ENCODE data around the gene IL17C.

The IL17C gene

GRCh38 chr16:88638323-88639230 lies at the start of gene IL17C:
IL17C (plus strand) TSS chr16:88638572; CDS start chr16:88638642, 70 bp downstream.
- Mint-ChIP-seq H3K27ac (peak within 1 kb of the TSS; percentile 47), H3K4me3 (peak within 1 kb of the TSS; percentile 39 to 51)

GRCh38 chr16:88588754-88589153 lies 49.6 kb upstream of the IL17C start:
- Mint-ChIP-seq H3K36me3 (peaks cover 47 to 62% of the 10 kb centered on the region in 2 donors), H3K27me3 (no peaks in the 10 kb centered on the region), H3K4me3 (no peak overlapping the region), H3K27ac (peak overlapping the region; percentile 14), H3K9me3 (no peaks in the 10 kb centered on the region), H3K4me1 (peaks cover 33 to 36% of the 10 kb centered on the region in 2 donors)
- ATAC-seq (replicated peaks) = no peak
- no peak for DNase-seq

More at GRCh38 chr16:88638323-88639230, at the start of gene IL17C:
- Mint-ChIP-seq H3K9me3 (no peaks in the 10 kb centered on the region), H3K4me1 (peaks cover 58 to 86% of the 10 kb centered on the region in 2 donors), H3K27me3 (peaks cover 0 to 5% of the 10 kb centered on the region in 2 donors), H3K36me3 (peaks cover 10 to 22% of the 10 kb centered on the region in 2 donors)
- DNase-seq (no peak), ATAC-seq (replicated peaks) (no peak)

- H3K36me3 Mint-ChIP-seq = peaks cover 47 to 62% of the 10 kb centered on the region in 2 donors
- peak overlapping the region; percentile 5 for H3K27ac Mint-ChIP-seq
- H3K27me3 Mint-ChIP-seq = no peaks in the 10 kb centered on the region
- ATAC-seq (replicated peaks) = no peak
- no peak overlapping the region for H3K4me3 Mint-ChIP-seq
- peaks cover 34 to 37% of the 10 kb centered on the region in 2 donors for H3K4me1 Mint-ChIP-seq
- DNase-seq = no peak
- no peaks in the 10 kb centered on the region for H3K9me3 Mint-ChIP-seq
These were observed 48.9 kb upstream of the IL17C start for GRCh38 chr16:88589441-88589840.

GRCh38 chr16:88591577-88592021 lies 46.8 kb upstream of the IL17C start:
- Mint-ChIP-seq H3K4me1 (peaks cover 22 to 27% of the 10 kb centered on the region in 2 donors), H3K36me3 (peaks cover 49 to 56% of the 10 kb centered on the region in 2 donors)
- peak; percentile 86 to 95 for ATAC-seq (replicated peaks)

GRCh38 chr16:88593061-88593460 lies 45.3 kb upstream of the IL17C start:
- Mint-ChIP-seq H3K4me1 (peaks cover 31 to 36% of the 10 kb centered on the region in 2 donors), H3K36me3 (peaks cover 41 to 48% of the 10 kb centered on the region in 2 donors), H3K27me3 (no peaks in the 10 kb centered on the region), H3K4me3 (no peak overlapping the region), H3K9me3 (no peaks in the 10 kb centered on the region), H3K27ac (no peak overlapping the region)
- ATAC-seq (replicated peaks) (no peak), DNase-seq (no peak)

More at GRCh38 chr16:88591577-88592021, 46.8 kb upstream of the IL17C start:
- Mint-ChIP-seq H3K9me3 (no peaks in the 10 kb centered on the region), H3K27ac (peak overlapping the region; percentile 88), H3K4me3 (peak overlapping the region; percentile 17 to 30), H3K27me3 (no peaks in the 10 kb centered on the region)
- DNase-seq = peak; percentile 48

- Mint-ChIP-seq H3K36me3 (peaks cover 37 to 48% of the 10 kb centered on the region in 2 donors), H3K4me1 (peaks cover 29 to 38% of the 10 kb centered on the region in 2 donors), H3K27ac (no peak overlapping the region), H3K4me3 (no peak overlapping the region), H3K27me3 (no peaks in the 10 kb centered on the region), H3K9me3 (no peaks in the 10 kb centered on the region)
- ATAC-seq (replicated peaks) (no peak), DNase-seq (no peak)
These were observed 44.9 kb upstream of the IL17C start for GRCh38 chr16:88593489-88593888.

- peaks cover 28 to 38% of the 10 kb centered on the region in 2 donors for H3K4me1 Mint-ChIP-seq
- ATAC-seq (replicated peaks) (no peak), DNase-seq (no peak)
- H3K36me3 Mint-ChIP-seq = peaks cover 34 to 47% of the 10 kb centered on the region in 2 donors
- no peaks in the 10 kb centered on the region for H3K27me3 Mint-ChIP-seq
- no peak overlapping the region for H3K27ac Mint-ChIP-seq
- no peaks in the 10 kb centered on the region for H3K9me3 Mint-ChIP-seq
- no peak overlapping the region for H3K4me3 Mint-ChIP-seq
These were observed 44.5 kb upstream of the IL17C start for GRCh38 chr16:88593910-88594309.

- Mint-ChIP-seq H3K4me3 (no peak overlapping the region), H3K4me1 (peaks cover 29 to 44% of the 10 kb centered on the region in 2 donors), H3K27ac (no peak overlapping the region), H3K27me3 (no peaks in the 10 kb centered on the region), H3K36me3 (peaks cover 36 to 51% of the 10 kb centered on the region in 2 donors), H3K9me3 (no peaks in the 10 kb centered on the region)
- DNase-seq = no peak
- ATAC-seq (replicated peaks) = no peak
These were observed 43.3 kb upstream of the IL17C start for GRCh38 chr16:88595101-88595500.

GRCh38 chr16:88595921-88596320 lies 42.5 kb upstream of the IL17C start:
- DNase-seq (no peak), ATAC-seq (replicated peaks) (no peak)
- H3K4me1 Mint-ChIP-seq = peaks cover 29 to 46% of the 10 kb centered on the region in 2 donors
- H3K36me3 Mint-ChIP-seq = peaks cover 39 to 53% of the 10 kb centered on the region in 2 donors
- H3K9me3 Mint-ChIP-seq = no peaks in the 10 kb centered on the region
- H3K4me3 Mint-ChIP-seq = no peak overlapping the region
- H3K27me3 Mint-ChIP-seq = no peaks in the 10 kb centered on the region
- H3K27ac Mint-ChIP-seq = no peak overlapping the region

- H3K4me3 Mint-ChIP-seq = no peak overlapping the region
- ATAC-seq (replicated peaks) (no peak), DNase-seq (no peak)
- H3K36me3 Mint-ChIP-seq = peaks cover 40 to 56% of the 10 kb centered on the region in 2 donors
- no peaks in the 10 kb centered on the region for H3K9me3 Mint-ChIP-seq
- no peak overlapping the region for H3K27ac Mint-ChIP-seq
- peaks cover 32 to 50% of the 10 kb centered on the region in 2 donors for H3K4me1 Mint-ChIP-seq
- no peaks in the 10 kb centered on the region for H3K27me3 Mint-ChIP-seq
These were observed 41.9 kb upstream of the IL17C start for GRCh38 chr16:88596483-88596882.

- Mint-ChIP-seq H3K4me3 (no peak overlapping the region), H3K4me1 (peaks cover 28 to 42% of the 10 kb centered on the region in 2 donors), H3K9me3 (no peaks in the 10 kb centered on the region), H3K27ac (no peak overlapping the region), H3K36me3 (peaks cover 36 to 59% of the 10 kb centered on the region in 2 donors), H3K27me3 (no peaks in the 10 kb centered on the region)
- DNase-seq (no peak), ATAC-seq (replicated peaks) (peak; percentile 61 to 67)
These were observed 40.4 kb upstream of the IL17C start for GRCh38 chr16:88597856-88598491.

- DNase-seq (no peak), ATAC-seq (replicated peaks) (peak in 1 of 2 donors; percentile 43)
- H3K4me3 Mint-ChIP-seq = peak overlapping the region in 1 of 2 donors; percentile 17
- no peaks in the 10 kb centered on the region for H3K9me3 Mint-ChIP-seq
- H3K4me1 Mint-ChIP-seq = peaks cover 22 to 32% of the 10 kb centered on the region in 2 donors
- peak overlapping the region; percentile 22 for H3K27ac Mint-ChIP-seq
- H3K36me3 Mint-ChIP-seq = peaks cover 38 to 58% of the 10 kb centered on the region in 2 donors
- no peaks in the 10 kb centered on the region for H3K27me3 Mint-ChIP-seq
These were observed 39.2 kb upstream of the IL17C start for GRCh38 chr16:88599092-88599733.

- no peaks in the 10 kb centered on the region for H3K9me3 Mint-ChIP-seq
- DNase-seq = no peak
- H3K4me3 Mint-ChIP-seq = no peak overlapping the region
- ATAC-seq (replicated peaks) = peak in 1 of 2 donors; percentile 47
- peaks cover 40 to 59% of the 10 kb centered on the region in 2 donors for H3K36me3 Mint-ChIP-seq
- H3K4me1 Mint-ChIP-seq = peaks cover 20 to 32% of the 10 kb centered on the region in 2 donors
- peak overlapping the region; percentile 22 for H3K27ac Mint-ChIP-seq
- H3K27me3 Mint-ChIP-seq = no peaks in the 10 kb centered on the region
These were observed 38.4 kb upstream of the IL17C start for GRCh38 chr16:88599825-88600538.
